Measurements from ENCODE around the gene EFCAB6.

EFCAB6 gene

GRCh38 chr22:43812149-43812842 lies at the start of gene EFCAB6:
TSS of gene EFCAB6 (minus strand) at chr22:43812305. CDS start at chr22:43782318, 29,987 bp downstream.
- DNase-seq: peak; percentile 40

- no peak for DNase-seq
Measured at GRCh38 chr22:43861529-43861928, 49.4 kb upstream of the EFCAB6 start.

GRCh38 chr22:43860831-43861230 lies 48.7 kb upstream of the EFCAB6 start:
- DNase-seq: no peak

- no peak for DNase-seq
Measured at GRCh38 chr22:43860126-43860525, 48.0 kb upstream of the EFCAB6 start.

- DNase-seq: no peak
Measured at GRCh38 chr22:43859621-43860020, 47.5 kb upstream of the EFCAB6 start.

GRCh38 chr22:43859176-43859575 lies 47.1 kb upstream of the EFCAB6 start:
- DNase-seq: no peak

GRCh38 chr22:43858156-43858895 lies 46.2 kb upstream of the EFCAB6 start:
- DNase-seq: no peak

GRCh38 chr22:43857367-43857766 lies 45.3 kb upstream of the EFCAB6 start:
- no peak for DNase-seq

- DNase-seq: no peak
Measured at GRCh38 chr22:43855431-43855830, 43.3 kb upstream of the EFCAB6 start.

GRCh38 chr22:43854786-43855271 lies 42.7 kb upstream of the EFCAB6 start:
- DNase-seq: no peak

- no peak for DNase-seq
Measured at GRCh38 chr22:43854121-43854785, 42.1 kb upstream of the EFCAB6 start.

- no peak for DNase-seq
Measured at GRCh38 chr22:43853328-43853931, 41.3 kb upstream of the EFCAB6 start.

GRCh38 chr22:43852573-43853327 lies 40.6 kb upstream of the EFCAB6 start:
- DNase-seq: no peak

GRCh38 chr22:43851979-43852307 lies 39.8 kb upstream of the EFCAB6 start:
- DNase-seq: no peak

- no peak for DNase-seq
Measured at GRCh38 chr22:43851058-43851978, 39.2 kb upstream of the EFCAB6 start.

- DNase-seq: no peak
Measured at GRCh38 chr22:43850529-43850928, 38.4 kb upstream of the EFCAB6 start.

GRCh38 chr22:43849731-43850130 lies 37.6 kb upstream of the EFCAB6 start:
- DNase-seq: no peak

GRCh38 chr22:43848366-43849171 lies 36.5 kb upstream of the EFCAB6 start:
- DNase-seq: no peak

- DNase-seq: no peak
Measured at GRCh38 chr22:43847376-43848289, 35.5 kb upstream of the EFCAB6 start.

GRCh38 chr22:43846966-43847365 lies 34.9 kb upstream of the EFCAB6 start:
- DNase-seq: no peak
